DND-41 (cell line): ENCODE data around the gene RAD51B.

Experiments used
- ATAC-seq: fragments of 200-7000 bp; cut with Tn5 transposase; 3 replicates; pipeline ENCODE4 v1.9.1; 2021; ENCODE audit warnings: low read depth; ENCODE audit not compliant: insufficient read depth
- DNase-seq: peaks from one replicate; pipeline ENCODE4 v3.0.0-alpha.2; 2020
- H2AFZ ChIP-seq: 2 replicates; pipeline ENCODE4 v1.6.0; 2012; ENCODE audit warnings: low read depth, low read length
- H3K27ac ChIP-seq: 2 replicates; pipeline ENCODE4 v1.5.1; 2012; ENCODE audit warnings: low read length, inconsistent platforms
- H3K27me3 ChIP-seq: fragments of 200-600 bp; sonication (generic); 2 replicates; pipeline ENCODE4 v1.6.0; 2012; ENCODE audit warnings: low read length, mild to moderate bottlenecking, inconsistent platforms; ENCODE audit not compliant: insufficient read depth, poor library complexity
- H3K36me3 ChIP-seq: 2 replicates; pipeline ENCODE4 v1.5.1; 2012; ENCODE audit warnings: low read length, inconsistent platforms; ENCODE audit not compliant: insufficient read depth
- H3K4me1 ChIP-seq: 2 replicates; pipeline ENCODE4 v1.5.1; 2012; ENCODE audit warnings: mild to moderate bottlenecking, low read length; ENCODE audit not compliant: insufficient read depth
- H3K4me2 ChIP-seq: 2 replicates; pipeline ENCODE4 v1.6.0; 2012; ENCODE audit warnings: mild to moderate bottlenecking, moderate library complexity, low read length, inconsistent platforms; ENCODE audit not compliant: insufficient read depth
- H3K4me3 ChIP-seq, 2 experiments: fragments of 200-600 bp in 1 of 2; shearing (Covaris generic) in 1 of 2; 2 replicates each; pipeline ENCODE4 v1.5.1; 2012 to 2016; ENCODE audit warnings: inconsistent platforms in 2 of 2, low read length in 2 of 2, mild to moderate bottlenecking in 2 of 2, low read depth in 1 of 2, moderate library complexity in 1 of 2
- H3K79me2 ChIP-seq: 2 replicates; pipeline ENCODE4 v1.6.0; 2012; ENCODE audit warnings: low read length, inconsistent platforms; ENCODE audit not compliant: insufficient read depth
- H3K9ac ChIP-seq: 2 replicates; pipeline ENCODE4 v1.6.0; 2012; ENCODE audit warnings: low read depth, mild to moderate bottlenecking, inconsistent platforms, low read length, moderate library complexity
- H3K9me3 ChIP-seq: 2 replicates; pipeline ENCODE4 v1.5.1; 2012; ENCODE audit warnings: low read length, moderate library complexity, mild to moderate bottlenecking, inconsistent platforms; ENCODE audit not compliant: insufficient read depth, severe bottlenecking
- H4K20me1 ChIP-seq: 2 replicates; pipeline ENCODE4 v1.6.0; 2012; ENCODE audit warnings: low read length; ENCODE audit not compliant: insufficient read depth
- CTCF ChIP-seq: IDR thresholded peaks from 2 replicates; pipeline ENCODE4 v1.5.1; 2012; ENCODE audit warnings: borderline replicate concordance, low read length, moderate library complexity, mild to moderate bottlenecking; ENCODE audit not compliant: poor library complexity, severe bottlenecking; ENCODE audit errors: extremely low read depth
- EZH2 ChIP-seq: IDR thresholded peaks from 3 replicates; pipeline ENCODE4 v1.6.1; 2012; ENCODE audit warnings: borderline replicate concordance, low read depth, mild to moderate bottlenecking, moderate library complexity, low read length, inconsistent platforms; ENCODE audit not compliant: severe bottlenecking

RAD51B gene

GRCh38 chr14:68262567-68262966, 443.0 kb downstream of the RAD51B start:
- Histone ChIP-seq H3K9me3 (no peaks in the 10 kb centered on the region), H3K36me3 (no peaks in the 10 kb centered on the region), H3K27ac (no peak overlapping the region), H3K4me2 (no peak overlapping the region), H4K20me1 (no peaks in the 10 kb centered on the region), H3K4me1 (no peaks in the 10 kb centered on the region), H3K4me3 (no peak overlapping the region), H2AFZ (no peak overlapping the region), H3K27me3 (no peaks in the 10 kb centered on the region), H3K9ac (no peak overlapping the region), H3K79me2 (no peaks in the 10 kb centered on the region)
- no peak for DNase-seq
- TF ChIP-seq CTCF (no peak), EZH2 (no peak)
- ATAC-seq, result no peak

- Histone ChIP-seq H3K9ac (no peak overlapping the region), H3K36me3 (no peaks in the 10 kb centered on the region), H3K4me2 (no peak overlapping the region), H3K27me3 (no peaks in the 10 kb centered on the region), H3K79me2 (no peaks in the 10 kb centered on the region), H3K4me3 (no peak overlapping the region), H2AFZ (no peak overlapping the region), H3K27ac (no peak overlapping the region), H4K20me1 (no peaks in the 10 kb centered on the region), H3K4me1 (no peaks in the 10 kb centered on the region), H3K9me3 (no peaks in the 10 kb centered on the region)
- TF ChIP-seq EZH2 (no peak), CTCF (no peak)
- ATAC-seq, result no peak
- no peak for DNase-seq
Observed at GRCh38 chr14:68263563-68264259, 444.1 kb downstream of the RAD51B start.

GRCh38 chr14:68264260-68264569, 444.6 kb downstream of the RAD51B start:
- Histone ChIP-seq H3K27me3 (no peaks in the 10 kb centered on the region), H3K4me1 (no peaks in the 10 kb centered on the region; the same call in 1 of the 2 replicates), H3K79me2 (no peaks in the 10 kb centered on the region), H4K20me1 (no peaks in the 10 kb centered on the region), H3K36me3 (no peaks in the 10 kb centered on the region), H3K9ac (no peak overlapping the region), H3K4me2 (no peak overlapping the region), H3K9me3 (no peaks in the 10 kb centered on the region), H2AFZ (no peak overlapping the region), H3K27ac (no peak overlapping the region), H3K4me3 (no peak overlapping the region)
- DNase-seq, result no peak
- TF ChIP-seq EZH2 (no peak), CTCF (no peak)
- ATAC-seq, result no peak

- TF ChIP-seq CTCF (no peak), EZH2 (no peak)
- ATAC-seq (no peak), DNase-seq (no peak)
- Histone ChIP-seq H3K4me1 (no peaks in the 10 kb centered on the region; the same call in 1 of the 2 replicates), H2AFZ (no peak overlapping the region), H3K9me3 (no peaks in the 10 kb centered on the region), H3K79me2 (no peaks in the 10 kb centered on the region), H3K27ac (no peak overlapping the region), H4K20me1 (no peaks in the 10 kb centered on the region), H3K9ac (no peak overlapping the region), H3K4me2 (no peak overlapping the region), H3K27me3 (no peaks in the 10 kb centered on the region), H3K36me3 (no peaks in the 10 kb centered on the region), H3K4me3 (no peak overlapping the region)
Observed at GRCh38 chr14:68266998-68267397, 447.4 kb downstream of the RAD51B start.
